Vagina (tissue), 2 donors: Measurements from ENCODE around the gene UBE2E2.

Source experiments
- CTCF ChIP-seq, 3 experiments: fragments of 450-650 bp in 2 of 3; fragments of 200-600 bp in 1 of 3; sonication (generic) in 1 of 3; IDR thresholded peaks; one replicate each; pipeline ENCODE4 v1.5.1; 2017 to 2019; ENCODE audit warnings: antibody characterized with exemption in 3 of 3, mild to moderate bottlenecking in 2 of 3, moderate library complexity in 2 of 3
- POLR2AphosphoS5 ChIP-seq, 2 donors: sonication (generic); formaldehyde crosslinking; IDR thresholded peaks; one replicate each; pipeline ENCODE4 v1.9.0; 2017; ENCODE audit warnings: antibody characterized with exemption in 2 of 2, mild to moderate bottlenecking in 2 of 2, low read depth in 1 of 2; ENCODE audit not compliant: insufficient read depth in 1 of 2

GRCh38 chr3:23202921-23203707 lies at the start of gene UBE2E2:
- TF ChIP-seq CTCF (IDR thresholded peaks at IDR 0.05) (no peak), POLR2AphosphoS5 (IDR thresholded peaks at IDR 0.05; ENCODE audit: insufficient read depth in 1 of 2, low read depth in 1 of 2) (peak in 1 of 2 donors; percentile 20)
